C4-2B (cell line): Measurements from ENCODE around the gene TOR1B.

ENCODE experiments used
- CTCF ChIP-seq: fragments of 450-650 bp; conservative IDR thresholded peaks from 2 replicates; pipeline ENCODE4 v1.5.1; 2017; ENCODE audit warnings: mild to moderate bottlenecking
- ZFX ChIP-seq: fragments of 450-650 bp; IDR thresholded peaks from 2 replicates; pipeline ENCODE4 v1.6.1; 2017

DNA sequence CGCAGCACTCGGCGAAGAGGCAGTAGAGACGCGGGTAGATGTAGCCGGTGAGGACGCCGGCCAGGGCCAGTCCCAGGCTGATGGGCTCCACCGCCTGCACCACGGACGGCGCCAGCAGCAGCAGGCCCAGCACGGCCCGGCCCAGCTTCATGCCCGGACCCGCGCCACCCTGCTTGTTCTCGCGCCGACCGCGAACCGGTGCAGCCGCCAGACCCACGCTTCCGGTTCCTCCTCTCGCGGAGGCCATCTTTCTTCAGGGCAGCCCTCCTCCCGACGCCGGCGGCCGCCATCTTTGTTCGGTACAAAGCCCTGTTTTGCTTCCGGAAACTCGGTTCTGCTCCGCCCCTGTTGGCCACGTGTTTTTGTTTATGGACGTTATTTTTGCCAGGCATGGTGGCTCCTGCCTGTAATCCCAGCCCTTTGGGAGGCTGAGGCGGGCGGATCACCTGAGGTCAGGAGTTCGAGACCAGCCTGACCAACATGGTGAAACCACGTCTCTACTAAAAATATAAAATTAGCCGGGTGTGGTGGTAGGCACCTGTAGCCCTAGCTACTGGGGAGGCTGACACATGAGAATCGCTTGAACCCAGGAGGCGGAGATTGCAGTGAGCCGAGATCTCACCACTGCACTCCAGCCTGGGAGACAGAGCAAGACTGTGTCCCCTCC, 21.1 kb downstream of the TOR1B start, which contains the start of gene TOR1A:
- no peak for TF ChIP-seq CTCF
- TF ChIP-seq ZFX, result peak; percentile 81; the same call in 1 of the 2 replicates
